Mesenchymal stem cell (in vitro differentiated cells and primary cell): ENCODE data around the gene CRISP1.

Experiments
- DNase-seq: peaks from one replicate; pipeline ENCODE4 v3.0.0-alpha.2; 2013
- H2AFZ ChIP-seq: one replicate; pipeline ENCODE4 v1.6.1; 2013; ENCODE audit warnings: low read depth, mild to moderate bottlenecking, control low read depth, inconsistent platforms, low read length, moderate library complexity
- H2AK5ac ChIP-seq: 2 replicates; pipeline ENCODE4 v1.6.1; 2013; ENCODE audit warnings: low read length, moderate library complexity, mild to moderate bottlenecking, inconsistent platforms; ENCODE audit not compliant: severe bottlenecking
- H2BK120ac ChIP-seq: one replicate; pipeline ENCODE4 v1.6.1; 2013; ENCODE audit warnings: low read depth, mild to moderate bottlenecking, inconsistent platforms, low read length, moderate library complexity
- H2BK12ac ChIP-seq, 2 experiments: one replicate each; pipeline ENCODE4 v1.6.1; 2013; ENCODE audit warnings: inconsistent platforms in 2 of 2, low read length in 2 of 2, mild to moderate bottlenecking in 2 of 2, moderate library complexity in 2 of 2, control low read depth in 1 of 2
- H2BK15ac ChIP-seq: one replicate; pipeline ENCODE4 v1.6.1; 2013; ENCODE audit warnings: mild to moderate bottlenecking, low read depth, inconsistent platforms; ENCODE audit not compliant: poor library complexity, severe bottlenecking
- H2BK5ac ChIP-seq: 2 replicates; pipeline ENCODE4 v1.6.1; 2013; ENCODE audit warnings: low read depth, mild to moderate bottlenecking, low read length, control low read depth, inconsistent platforms; ENCODE audit not compliant: poor library complexity, severe bottlenecking
- H3K14ac ChIP-seq, 2 experiments: one replicate each; pipeline ENCODE4 v1.6.1; 2013; ENCODE audit warnings: inconsistent platforms in 2 of 2, low read length in 2 of 2, control low read depth in 1 of 2, mild to moderate bottlenecking in 1 of 2, moderate library complexity in 1 of 2
- H3K18ac ChIP-seq, 2 experiments: one replicate each; pipeline ENCODE4 v1.6.1; 2013; ENCODE audit warnings: inconsistent platforms in 2 of 2, low read length in 2 of 2, control low read depth in 1 of 2, low read depth in 1 of 2, mild to moderate bottlenecking in 1 of 2
- H3K23ac ChIP-seq, 2 experiments: one replicate each; pipeline ENCODE4 v1.6.1; 2013; ENCODE audit warnings: inconsistent platforms in 2 of 2, low read length in 2 of 2, mild to moderate bottlenecking in 2 of 2, moderate library complexity in 2 of 2, control low read depth in 1 of 2
- H3K27ac ChIP-seq: 2 replicates; pipeline ENCODE4 v1.5.1; 2013; ENCODE audit warnings: mild to moderate bottlenecking, moderate library complexity, low read length, control low read depth, inconsistent platforms; ENCODE audit not compliant: poor library complexity, severe bottlenecking
- H3K27me3 ChIP-seq, 2 experiments: 2 replicates each; pipeline versions ENCODE4 v1.6.1 to v1.7.0; 2013; ENCODE audit warnings: low read length in 2 of 2, mild to moderate bottlenecking in 2 of 2, moderate library complexity in 2 of 2, control low read depth in 1 of 2, inconsistent platforms in 1 of 2; ENCODE audit not compliant: control insufficient read depth in 1 of 2, insufficient read depth in 1 of 2
- H3K36me3 ChIP-seq, 2 experiments: 2 replicates each; pipeline versions ENCODE4 v1.6.1 to v1.7.0; 2013; ENCODE audit warnings: low read length in 2 of 2, control low read depth in 1 of 2, inconsistent platforms in 1 of 2, low read depth in 1 of 2, mild to moderate bottlenecking in 1 of 2; ENCODE audit not compliant: insufficient read depth in 2 of 2, control insufficient read depth in 1 of 2
- H3K4ac ChIP-seq, 2 experiments: one replicate each; pipeline ENCODE4 v1.6.1; 2013; ENCODE audit warnings: inconsistent platforms in 2 of 2, low read length in 2 of 2, mild to moderate bottlenecking in 2 of 2, moderate library complexity in 2 of 2, control low read depth in 1 of 2, low read depth in 1 of 2
- H3K4me1 ChIP-seq: 2 replicates; pipeline ENCODE4 v1.6.1; 2013; ENCODE audit warnings: low read depth, low read length, control low read depth; ENCODE audit not compliant: control insufficient read depth, insufficient read depth
- H3K4me2 ChIP-seq: 2 replicates; pipeline ENCODE4 v1.6.1; 2013; ENCODE audit warnings: low read length, mild to moderate bottlenecking, inconsistent platforms; ENCODE audit not compliant: poor library complexity, severe bottlenecking
- H3K4me3 ChIP-seq, 2 experiments: 2 replicates each; pipeline versions ENCODE4 v1.5.1 to v1.7.0; 2013; ENCODE audit warnings: low read length in 2 of 2, mild to moderate bottlenecking in 2 of 2, control low read depth in 1 of 2, low read depth in 1 of 2; ENCODE audit not compliant: insufficient read depth in 1 of 2
- H3K79me1 ChIP-seq: replicated peaks from 2 replicates; pipeline ENCODE4 v1.6.1; 2013; ENCODE audit warnings: mild to moderate bottlenecking, control low read depth, low read length, inconsistent platforms; ENCODE audit not compliant: poor library complexity, severe bottlenecking
- H3K9ac ChIP-seq: 2 replicates; pipeline ENCODE4 v1.7.0; 2013; ENCODE audit warnings: mild to moderate bottlenecking, low read length, moderate library complexity
- H3K9me3 ChIP-seq: 2 replicates; pipeline ENCODE4 v1.7.0; 2013; ENCODE audit warnings: mild to moderate bottlenecking, low read length; ENCODE audit not compliant: control insufficient read depth
- H4K8ac ChIP-seq: one replicate; pipeline ENCODE4 v1.6.1; 2013; ENCODE audit warnings: inconsistent platforms, mild to moderate bottlenecking, low read length, moderate library complexity
- H4K91ac ChIP-seq: one replicate; pipeline ENCODE4 v1.6.1; 2013; ENCODE audit warnings: mild to moderate bottlenecking, low read length, inconsistent platforms

CRISP1 gene

DNA sequence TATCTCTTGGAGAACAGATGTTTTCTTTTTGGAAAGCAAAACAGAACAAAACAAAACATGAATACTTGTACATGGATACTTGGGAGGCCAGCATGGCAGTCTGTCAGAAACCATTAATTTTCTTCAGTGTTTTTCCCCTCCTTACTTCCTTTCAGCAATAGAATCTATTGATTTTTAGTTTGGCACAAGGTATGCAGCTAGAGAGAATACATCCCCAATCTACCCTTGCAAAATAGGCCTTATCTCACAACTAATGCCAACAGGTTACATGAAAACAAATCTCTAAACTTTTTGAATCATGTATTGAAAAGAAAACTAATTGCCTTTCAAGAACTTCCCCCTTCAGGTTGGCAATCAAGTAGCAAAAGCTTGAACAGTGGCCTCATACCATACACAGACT is 82.1 kb downstream of the CRISP1 start:
- Histone ChIP-seq H3K79me1 (no peaks in the 10 kb centered on the region), H3K36me3 (no peaks in the 10 kb centered on the region), H2BK5ac (no peak overlapping the region), H2BK120ac (no peak overlapping the region), H3K4me2 (no peak overlapping the region), H4K8ac (no peak overlapping the region), H3K4me1 (no peaks in the 10 kb centered on the region), H4K91ac (no peak overlapping the region), H3K14ac (no peak overlapping the region), H2BK12ac (no peak overlapping the region), H3K4ac (no peak overlapping the region), H2AK5ac (no peak overlapping the region), H3K27ac (no peak overlapping the region), H3K4me3 (no peak overlapping the region), H2AFZ (no peak overlapping the region), H3K27me3 (no peaks in the 10 kb centered on the region), H2BK15ac (no peak overlapping the region), H3K9me3 (peaks cover 6% of the 10 kb centered on the region), H3K9ac (no peak overlapping the region), H3K18ac (no peak overlapping the region), H3K23ac (no peak overlapping the region)
- DNase-seq, result no peak
